ENCODE data around the gene ESRRB.

DNA sequence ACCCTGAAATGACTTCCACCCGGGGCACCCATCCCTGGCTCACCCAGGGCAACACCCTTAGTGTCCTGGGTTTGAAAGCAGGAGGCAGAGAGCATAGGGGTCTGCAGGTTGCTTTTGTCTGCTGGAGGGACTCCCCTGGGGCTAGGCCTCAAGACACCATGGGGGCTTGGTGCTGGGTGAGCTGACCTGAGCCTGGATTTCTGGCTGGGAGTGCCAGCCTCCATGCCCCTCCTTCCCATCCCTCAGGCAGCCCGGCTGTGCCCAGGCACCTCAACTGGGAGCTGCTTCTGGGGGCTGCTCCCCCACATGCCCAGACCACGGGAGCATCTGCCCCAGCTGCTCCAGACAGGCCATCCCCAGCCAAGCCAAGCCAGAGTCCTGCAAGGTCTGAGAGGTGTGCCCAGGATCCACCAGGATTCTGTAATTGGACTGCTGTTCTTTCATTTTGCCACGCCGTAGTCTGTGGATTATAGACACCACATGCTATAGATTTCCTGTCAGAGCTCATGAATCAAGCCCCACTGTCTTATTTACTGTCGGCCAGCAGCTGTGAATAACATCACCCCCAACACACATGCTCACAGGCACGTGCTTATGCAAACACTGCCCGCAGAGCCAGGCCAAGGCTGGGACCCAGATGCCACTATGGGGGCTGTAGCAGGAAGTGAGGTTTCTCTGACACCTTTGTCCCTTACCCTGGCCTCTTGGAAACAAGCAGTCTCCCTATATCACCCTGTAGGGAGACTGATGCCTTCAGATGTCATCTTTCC, 29.4 kb upstream of the ESRRB start:
- no peak for TF ChIP-seq ZNF785 (tag by site-specific recombination; IDR thresholded peaks at IDR 0.05)
- no peak for TF ChIP-seq REST (tag by site-specific recombination; IDR thresholded peaks at IDR 0.05)
- TF ChIP-seq ZNF239 (tag by site-specific recombination; IDR thresholded peaks at IDR 0.05), result no peak
